ENCODE results near the gene ATOH1.

Gene ATOH1

GRCh38 chr4:93835929-93836328, 7.4 kb downstream of the ATOH1 start:
- no peak for DNase-seq (ENCODE audit: low spot score)

GRCh38 chr4:93839704-93840103, 11.2 kb downstream of the ATOH1 start:
- DNase-seq (ENCODE audit: low spot score), result no peak

GRCh38 chr4:93841803-93842345, 13.3 kb downstream of the ATOH1 start:
- no peak for DNase-seq (ENCODE audit: low spot score)

GRCh38 chr4:93842601-93843252, 14.2 kb downstream of the ATOH1 start:
- no peak for DNase-seq (ENCODE audit: low spot score)

GRCh38 chr4:93843772-93844171, 15.2 kb downstream of the ATOH1 start:
- no peak for DNase-seq (ENCODE audit: low spot score)

- no peak for DNase-seq (ENCODE audit: low spot score)
Measured at GRCh38 chr4:93852680-93853079, 24.1 kb downstream of the ATOH1 start.

GRCh38 chr4:93855926-93856325, 27.4 kb downstream of the ATOH1 start:
- no peak for DNase-seq (ENCODE audit: low spot score)

- DNase-seq (ENCODE audit: low spot score), result no peak
Measured at GRCh38 chr4:93865650-93866049, 37.1 kb downstream of the ATOH1 start.

GRCh38 chr4:93867416-93868001, 39.0 kb downstream of the ATOH1 start:
- DNase-seq (ENCODE audit: low spot score), result no peak

GRCh38 chr4:93870876-93871458, 42.4 kb downstream of the ATOH1 start:
- DNase-seq (ENCODE audit: low spot score), result no peak

- DNase-seq (ENCODE audit: low spot score), result no peak
Measured at GRCh38 chr4:93876754-93877153, 48.2 kb downstream of the ATOH1 start.

GRCh38 chr4:93878566-93878965, 50.0 kb downstream of the ATOH1 start:
- no peak for DNase-seq (ENCODE audit: low spot score)

- no peak for DNase-seq (ENCODE audit: low spot score)
Measured at GRCh38 chr4:93879919-93880318, 51.4 kb downstream of the ATOH1 start.
